NCI-H2171 (cell line): ENCODE measurements around the gene WDR4.
"Not testable (repeated sequence)": the region's sequence is repeated elsewhere in the genome, so short reads cannot be mapped to it uniquely, and the experiment has no call there.

Experiments
- DNase-seq: peaks from one replicate; lab custom pipeline; 2025; lab: John Stamatoyannopoulos, UW

The WDR4 gene

GRCh38 chr21:42852925-42853570, 26.3 kb downstream of the WDR4 start:
- no peak for DNase-seq

GRCh38 chr21:42851812-42852665, 27.3 kb downstream of the WDR4 start:
- DNase-seq, result no peak

- DNase-seq, result no peak
These were observed 28.4 kb downstream of the WDR4 start for GRCh38 chr21:42850866-42851391.

- DNase-seq, result no peak
These were observed 28.9 kb downstream of the WDR4 start for GRCh38 chr21:42850463-42850862.

- no peak for DNase-seq
These were observed 29.5 kb downstream of the WDR4 start for GRCh38 chr21:42849759-42850412.

GRCh38 chr21:42848932-42849758, 30.2 kb downstream of the WDR4 start:
- no peak for DNase-seq

- not testable (repeated sequence) for DNase-seq
These were observed 31.0 kb downstream of the WDR4 start for GRCh38 chr21:42848144-42848931.

- DNase-seq, result no peak
These were observed 31.6 kb downstream of the WDR4 start for GRCh38 chr21:42847726-42848125.

- DNase-seq, result no peak
These were observed 32.2 kb downstream of the WDR4 start for GRCh38 chr21:42847051-42847707.

GRCh38 chr21:42846221-42846620, 33.1 kb downstream of the WDR4 start:
- DNase-seq, result no peak

GRCh38 chr21:42845296-42845965, 33.9 kb downstream of the WDR4 start:
- no peak for DNase-seq

GRCh38 chr21:42844411-42845113, 34.8 kb downstream of the WDR4 start:
- DNase-seq, result no peak

GRCh38 chr21:42843056-42843455, 36.3 kb downstream of the WDR4 start:
- DNase-seq, result no peak

- not testable (repeated sequence) for DNase-seq
These were observed 37.3 kb downstream of the WDR4 start for GRCh38 chr21:42841916-42842655.

GRCh38 chr21:42841156-42841915, 38.0 kb downstream of the WDR4 start:
- no peak for DNase-seq

- no peak for DNase-seq
These were observed 38.8 kb downstream of the WDR4 start for GRCh38 chr21:42840411-42841155.
